CD4-positive, alpha-beta T cell treated with Interleukin-2 at 100 ng/mL for 4 hours (primary cell): Measurements from ENCODE around the gene IL21R.
"Not testable (repeated sequence)": the region's sequence is repeated elsewhere in the genome, so short reads cannot be mapped to it uniquely, and the experiment has no call there.

Experiments used
- DNase-seq: peaks from one replicate; pipeline ENCODE4 v3.0.0-alpha.2; 2020; ENCODE audit warnings: low spot score

IL21R gene

GRCh38 chr16:27428026-27428785, 26.2 kb downstream of the IL21R start:
- no peak for DNase-seq

- DNase-seq, result no peak
Observed at GRCh38 chr16:27429330-27429871, 27.4 kb downstream of the IL21R start.

DNA sequence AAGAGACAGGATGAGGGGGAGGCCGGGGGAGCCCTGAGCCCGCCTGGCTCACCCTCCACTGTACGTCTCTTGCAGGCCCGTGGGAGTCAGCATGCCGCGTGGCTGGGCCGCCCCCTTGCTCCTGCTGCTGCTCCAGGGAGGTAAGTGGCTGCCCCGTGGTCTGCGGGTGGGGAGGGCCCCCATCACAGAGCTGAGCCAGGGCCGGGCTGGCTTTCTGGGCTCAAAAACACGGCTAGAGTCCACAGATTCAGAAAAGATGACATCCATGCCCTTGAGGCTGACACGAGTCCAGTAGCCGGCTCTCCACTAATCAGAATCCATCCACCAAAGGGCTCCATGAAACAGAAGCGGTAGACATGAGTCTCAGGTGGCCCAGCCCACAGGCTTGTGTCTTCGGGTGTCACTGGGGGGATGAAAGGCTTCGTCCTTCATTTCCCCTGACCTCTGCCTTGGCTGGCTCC, 28.0 kb downstream of the IL21R start:
- no peak for DNase-seq

DNA sequence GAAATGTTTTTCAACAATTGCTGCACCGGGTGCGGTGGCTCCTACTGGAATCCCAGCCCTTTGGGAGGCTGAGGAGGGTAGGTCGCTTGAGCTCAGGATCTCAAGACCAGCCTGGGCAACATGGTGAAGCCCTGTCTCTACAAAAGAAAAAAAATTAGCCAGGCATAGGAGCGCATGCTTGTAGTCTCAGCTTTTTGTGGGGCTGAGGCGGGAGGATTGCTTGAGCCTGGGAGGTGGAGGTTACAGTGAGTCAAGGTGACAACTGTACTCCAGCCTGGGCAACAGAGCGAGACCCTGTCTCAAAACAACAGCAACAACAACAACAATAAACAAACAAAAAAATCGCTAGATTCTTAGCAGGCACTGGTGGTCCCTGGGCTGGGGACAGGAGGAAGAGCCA, 28.5 kb downstream of the IL21R start:
- no peak for DNase-seq

GRCh38 chr16:27430923-27431484, 29.0 kb downstream of the IL21R start:
- DNase-seq, result no peak

GRCh38 chr16:27431773-27432532, 30.0 kb downstream of the IL21R start:
- DNase-seq, result no peak

DNA sequence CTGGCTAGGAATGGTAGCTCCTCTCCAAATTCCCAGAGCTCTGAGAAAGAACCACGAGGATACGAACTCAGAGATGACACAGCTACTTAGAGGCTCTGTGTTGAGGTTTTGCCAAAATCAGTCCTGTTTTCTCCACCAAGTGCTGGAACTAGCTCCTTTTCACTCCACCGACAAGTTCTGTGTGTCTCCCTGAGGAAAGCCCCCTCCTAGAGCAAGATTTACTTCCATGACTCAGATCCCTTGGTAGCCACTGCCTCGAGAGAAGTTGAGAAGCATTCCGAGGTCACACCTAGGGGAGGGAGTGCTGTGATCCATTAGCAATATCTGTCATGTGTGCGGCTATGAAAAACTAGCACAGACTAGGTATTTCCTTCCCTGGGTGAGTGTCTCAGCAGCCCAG, 30.6 kb downstream of the IL21R start:
- no peak for DNase-seq

GRCh38 chr16:27433191-27433590, 31.2 kb downstream of the IL21R start:
- DNase-seq, result not testable (repeated sequence)

DNA sequence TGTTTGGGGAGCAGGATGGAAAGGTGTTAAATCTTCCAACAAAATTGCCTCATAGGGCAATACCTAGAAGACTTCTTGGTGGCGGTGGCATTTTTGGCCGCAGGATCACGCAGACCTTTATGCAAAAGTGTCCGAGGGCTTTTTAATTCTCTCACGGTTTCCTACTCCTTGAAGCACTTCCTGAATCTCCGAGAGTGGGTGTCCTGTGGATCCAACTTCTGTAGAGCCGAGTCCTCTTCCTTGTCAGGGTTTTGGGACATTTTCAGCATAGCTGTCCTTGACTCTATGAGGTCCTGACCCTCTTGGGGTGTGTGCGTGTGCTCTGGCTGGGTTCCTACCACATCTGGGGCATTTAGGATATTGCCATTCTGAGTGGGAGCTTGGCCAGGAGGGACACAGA, 31.7 kb downstream of the IL21R start:
- no peak for DNase-seq

DNA sequence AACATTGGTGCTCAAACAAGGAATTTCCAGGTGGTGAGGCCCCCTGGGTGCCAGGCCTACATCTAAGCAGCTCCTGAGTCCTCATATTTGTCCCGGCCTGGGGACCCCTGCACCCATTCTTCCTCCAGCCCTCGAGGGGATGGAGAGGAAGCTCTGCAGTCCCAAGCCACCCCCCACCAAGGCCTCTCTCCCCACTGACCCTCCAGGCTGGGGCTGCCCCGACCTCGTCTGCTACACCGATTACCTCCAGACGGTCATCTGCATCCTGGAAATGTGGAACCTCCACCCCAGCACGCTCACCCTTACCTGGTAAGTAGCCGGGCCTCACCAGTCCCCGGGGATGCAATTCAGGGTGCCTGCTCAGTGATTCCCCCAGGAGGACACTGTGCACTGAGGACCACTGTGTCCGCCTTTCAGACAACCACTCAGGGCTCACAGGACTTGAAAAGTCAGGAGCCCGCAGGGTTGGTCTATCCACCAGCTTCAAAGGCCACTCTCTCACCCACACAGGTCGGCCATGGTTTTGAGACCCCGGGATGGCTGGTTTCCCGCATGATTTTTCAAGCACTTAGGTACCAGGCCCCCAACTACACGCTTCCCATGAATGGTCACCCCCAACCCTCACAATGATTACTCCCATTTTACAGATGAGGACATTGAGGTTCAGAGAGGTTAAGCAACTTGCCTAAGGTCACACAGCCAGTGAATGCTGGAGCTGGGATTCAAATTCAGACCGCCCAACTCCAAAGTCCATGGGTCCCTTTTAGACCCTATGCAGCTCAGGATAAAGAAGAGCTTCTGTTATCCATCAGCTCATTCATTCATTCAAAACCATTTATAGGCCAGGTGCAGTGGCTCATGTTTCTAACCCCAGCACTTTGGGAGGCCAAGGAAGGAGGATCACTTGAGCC, 32.4 kb downstream of the IL21R start:
- DNase-seq, result no peak

- not testable (repeated sequence) for DNase-seq
Observed at GRCh38 chr16:27435146-27435545, 33.2 kb downstream of the IL21R start.

DNA sequence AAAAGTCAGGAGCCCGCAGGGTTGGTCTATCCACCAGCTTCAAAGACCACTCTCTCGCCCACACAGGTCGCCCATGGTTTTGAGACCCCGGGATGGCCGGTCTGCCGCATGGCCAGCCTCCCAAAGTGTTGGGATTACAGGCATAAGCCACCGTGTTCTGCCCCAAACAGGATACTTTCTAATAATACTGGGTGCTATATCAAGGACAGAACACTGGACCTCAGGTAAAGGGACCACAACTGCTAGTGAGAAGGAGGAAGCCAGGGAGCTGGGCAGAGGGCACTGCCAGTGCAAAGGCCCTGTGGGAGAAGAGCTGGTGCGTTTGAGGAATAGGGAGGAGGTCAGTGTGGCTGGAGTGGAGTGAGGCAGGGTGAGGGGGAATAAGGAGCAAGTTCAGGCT, 34.1 kb downstream of the IL21R start:
- DNase-seq, result no peak

- no peak for DNase-seq
Observed at GRCh38 chr16:27436921-27437650, 35.1 kb downstream of the IL21R start.

- no peak for DNase-seq
Observed at GRCh38 chr16:27437946-27438345, 36.0 kb downstream of the IL21R start.

DNA sequence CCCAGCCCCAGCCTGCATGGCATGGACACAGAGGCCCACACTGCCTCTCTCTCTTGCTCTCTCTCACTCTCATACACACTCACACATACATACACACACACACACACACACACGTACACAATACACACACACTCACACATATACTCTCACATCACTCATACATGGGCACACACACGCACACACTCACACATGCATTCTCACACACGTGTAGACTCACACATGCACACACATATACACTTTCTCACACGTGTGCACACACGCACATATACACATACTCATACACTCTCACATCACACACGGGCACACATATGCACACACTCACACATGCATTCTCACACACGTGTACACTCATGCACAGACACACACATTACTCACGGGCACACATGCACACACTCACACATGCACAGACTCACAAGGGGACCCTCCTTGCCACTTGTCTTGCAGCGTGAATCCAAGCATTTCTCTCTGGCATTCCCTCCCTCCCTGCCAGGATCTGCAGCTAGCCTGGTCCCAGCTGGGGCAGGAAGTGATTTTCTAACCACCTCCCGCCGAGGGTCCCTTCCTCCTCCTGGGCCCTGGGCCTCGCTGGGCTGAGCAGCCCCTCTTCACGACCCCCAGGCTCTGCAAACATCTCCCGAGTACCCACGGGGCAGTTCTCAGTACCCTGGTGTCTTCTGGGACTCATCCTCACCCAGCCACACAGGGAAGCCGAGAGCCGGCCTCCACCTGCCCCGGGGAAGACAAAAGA, 37.5 kb downstream of the IL21R start:
- DNase-seq, result no peak

DNA sequence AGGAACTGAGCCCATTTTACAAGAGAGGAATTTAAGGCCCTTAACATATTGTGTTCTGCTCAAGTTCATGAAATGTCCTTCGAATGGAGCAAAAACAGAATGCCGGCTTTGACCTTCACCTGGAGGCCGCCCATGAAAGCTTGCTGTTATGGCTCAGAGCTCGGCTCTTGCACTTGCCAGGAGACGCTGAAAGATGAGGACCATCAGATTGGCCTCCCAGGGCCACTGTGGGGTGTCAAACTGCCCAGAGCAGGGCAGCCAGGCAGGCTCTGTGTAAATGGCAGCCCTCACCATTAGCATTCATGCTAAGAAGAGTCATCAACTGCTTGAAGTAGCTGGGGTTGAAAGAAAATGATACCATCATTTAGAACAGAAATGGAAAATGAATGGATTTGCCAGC, 39.3 kb downstream of the IL21R start:
- DNase-seq, result no peak

GRCh38 chr16:27441998-27442397, 40.0 kb downstream of the IL21R start:
- no peak for DNase-seq

- DNase-seq, result no peak
Observed at GRCh38 chr16:27444015-27444414, 42.0 kb downstream of the IL21R start.

DNA sequence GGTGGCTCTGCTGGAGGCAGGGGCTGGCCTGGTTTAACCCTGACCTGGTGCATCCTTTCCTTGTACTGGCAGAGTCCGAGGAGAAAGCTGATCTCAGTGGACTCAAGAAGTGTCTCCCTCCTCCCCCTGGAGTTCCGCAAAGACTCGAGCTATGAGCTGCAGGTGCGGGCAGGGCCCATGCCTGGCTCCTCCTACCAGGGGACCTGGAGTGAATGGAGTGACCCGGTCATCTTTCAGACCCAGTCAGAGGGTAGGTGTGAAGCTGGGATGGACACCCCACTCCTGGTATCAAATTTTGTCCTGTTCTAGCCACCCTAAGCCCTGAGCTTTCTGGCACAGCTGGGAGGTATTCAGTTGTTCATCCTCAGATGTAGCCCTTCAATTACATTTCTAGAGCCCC, 42.5 kb downstream of the IL21R start:
- no peak for DNase-seq

- no peak for DNase-seq
Observed at GRCh38 chr16:27445502-27446175, 43.7 kb downstream of the IL21R start.
